Astrocyte of the spinal cord (primary cell): ENCODE measurements around the gene ZBTB16.
A peak's percentile ranks its signal among the peaks of the same experiment; 100 is the strongest.

Experiments used
- DNase-seq: peaks from one replicate; pipeline ENCODE4 v3.0.0; 2011; ENCODE audit warnings: low read depth, low spot score
- H3K4me3 ChIP-seq: 2 replicates; pipeline ENCODE4 v1.5.1; 2011; ENCODE audit warnings: low read depth, mild to moderate bottlenecking, low read length, moderate library complexity
- CTCF ChIP-seq: IDR thresholded peaks from 2 replicates; pipeline ENCODE4 v1.5.1; 2012; ENCODE audit warnings: low read depth, mild to moderate bottlenecking, low read length, inconsistent platforms
- in situ Hi-C: cut with HindIII; loops from 2 replicates; pipeline ENCODE4 v1.10.0; 2017; ENCODE audit warnings: low sequenced_read_pairs

ZBTB16 gene

DNA sequence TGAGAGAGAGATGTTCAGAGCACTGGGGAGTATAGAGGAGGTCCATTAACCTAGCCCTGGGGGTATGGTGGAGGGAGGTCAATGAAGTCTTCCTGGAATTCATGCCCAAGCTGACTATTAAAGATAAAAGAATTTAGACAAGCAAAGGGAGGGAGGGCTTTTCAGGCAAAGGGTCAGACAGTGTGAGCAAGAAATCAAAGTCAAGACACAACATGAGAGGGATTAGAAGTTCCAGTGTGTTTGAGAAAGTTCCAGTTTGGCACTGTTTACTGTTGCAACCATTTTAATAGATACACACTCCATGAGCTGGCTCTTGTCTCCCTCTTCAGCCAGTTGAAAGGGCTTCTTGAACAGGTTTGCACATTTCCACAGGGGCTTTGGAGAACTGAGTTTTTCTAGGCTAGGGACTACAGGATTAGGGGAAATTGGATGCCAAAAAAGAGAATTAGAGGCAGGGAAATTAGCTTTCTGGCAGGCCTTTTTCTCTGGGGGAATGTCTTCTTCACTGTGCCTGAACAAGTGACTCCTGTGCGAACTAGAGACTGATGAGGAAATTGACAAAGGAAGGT is 222.0 kb downstream of the ZBTB16 start:
- in situ Hi-C loops = no loop called here
- H3K4me3 ChIP-seq = no peak overlapping the region
- no peak for TF ChIP-seq CTCF
- DNase-seq = no peak

- H3K4me3 ChIP-seq = no peak overlapping the region
- no peak for DNase-seq
- no peak for TF ChIP-seq CTCF
- in situ Hi-C loops = no loop called here
Observed at GRCh38 chr11:114282488-114282887, 223.0 kb downstream of the ZBTB16 start.

DNA sequence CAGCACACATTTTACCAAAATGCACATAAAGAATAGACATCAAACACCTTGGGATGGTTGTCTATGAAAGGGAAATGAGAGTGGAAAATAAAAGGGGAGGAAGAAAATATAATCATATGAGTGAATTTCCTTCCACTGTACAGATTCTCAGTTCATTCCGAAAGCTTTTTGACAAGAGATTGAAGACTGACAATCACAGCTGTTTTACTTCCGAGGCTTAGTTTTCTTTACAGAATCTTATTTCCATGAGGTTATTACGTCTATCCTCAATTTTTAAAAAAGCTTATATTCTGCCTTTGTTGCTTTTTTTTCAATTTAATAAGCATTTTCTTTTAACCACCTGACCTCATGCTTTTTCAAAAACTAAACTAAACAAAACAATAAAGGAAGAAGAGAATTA is 223.9 kb downstream of the ZBTB16 start:
- no peak for TF ChIP-seq CTCF
- H3K4me3 ChIP-seq = no peak overlapping the region
- in situ Hi-C loops = no loop called here
- DNase-seq = no peak

- DNase-seq = no peak
- no peak overlapping the region for H3K4me3 ChIP-seq
- in situ Hi-C loops = no loop called here
- TF ChIP-seq CTCF = no peak
Observed at GRCh38 chr11:114284021-114284420, 224.5 kb downstream of the ZBTB16 start.

- no peak for TF ChIP-seq CTCF
- no peak overlapping the region for H3K4me3 ChIP-seq
- DNase-seq = no peak
- in situ Hi-C loops = no loop called here
Observed at GRCh38 chr11:114284914-114285313, 225.4 kb downstream of the ZBTB16 start.

DNA sequence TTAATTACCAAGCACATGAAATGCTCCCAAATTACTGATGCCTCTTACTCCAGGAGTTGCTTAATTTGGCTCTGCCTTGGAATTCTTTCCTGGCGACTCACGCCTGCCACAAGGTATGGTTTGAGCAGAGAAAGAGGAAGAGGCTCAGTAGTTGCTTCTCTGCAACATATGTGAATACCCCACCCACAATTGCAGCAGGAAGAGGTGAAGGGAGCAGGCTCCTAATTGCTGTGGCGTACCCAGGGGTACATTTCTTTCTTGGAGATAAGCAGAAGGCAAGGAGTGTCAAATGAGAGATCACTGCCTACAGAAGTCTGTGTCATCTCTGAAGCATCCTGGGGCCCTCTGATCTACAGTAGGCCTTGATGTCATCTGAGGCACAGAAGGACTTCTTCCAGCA is 226.1 kb downstream of the ZBTB16 start:
- in situ Hi-C loops = no loop called here
- peak; percentile 61 for DNase-seq
- no peak overlapping the region for H3K4me3 ChIP-seq
- no peak for TF ChIP-seq CTCF

DNA sequence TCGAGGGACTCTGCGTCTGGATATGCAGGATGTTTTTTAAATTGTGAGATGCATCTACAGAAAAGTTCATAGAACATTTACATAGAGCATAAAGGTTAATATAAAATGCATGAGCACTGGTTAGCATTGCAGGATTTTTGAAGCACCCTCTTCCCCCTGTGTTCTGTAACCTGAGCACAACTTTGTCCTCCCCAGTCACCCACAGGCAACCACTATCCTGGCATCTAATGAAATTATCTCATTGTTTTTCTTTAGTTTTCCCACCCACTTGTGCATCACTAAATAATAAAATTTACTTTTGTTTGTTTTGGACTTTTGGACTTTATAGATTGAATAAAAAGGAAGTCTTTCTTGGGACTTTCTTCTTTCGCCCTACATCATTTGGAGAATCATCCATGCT is 226.7 kb downstream of the ZBTB16 start:
- TF ChIP-seq CTCF = no peak
- H3K4me3 ChIP-seq = no peak overlapping the region
- in situ Hi-C loops = no loop called here
- DNase-seq = no peak
